Endodermal cell (in vitro differentiated cells): ENCODE data around the gene CDIPT. TPM values are rescaled to one million over a fixed set of nuclear protein-coding genes. Genes with fewer than 3 reads are reported as not detected.

Experiments used
- DNase-seq: peaks from one replicate; pipeline ENCODE4 v3.0.0-alpha.2; 2017
- H3K27ac ChIP-seq: 2 replicates; pipeline ENCODE4 v1.5.1; 2013; ENCODE audit warnings: mild to moderate bottlenecking, low read depth, low read length, moderate library complexity
- H3K27me3 ChIP-seq: 2 replicates; pipeline ENCODE4 v1.6.1; 2013; ENCODE audit warnings: mild to moderate bottlenecking, low read length, moderate library complexity; ENCODE audit not compliant: insufficient read depth, control insufficient read depth, poor library complexity, severe bottlenecking
- H3K36me3 ChIP-seq: 2 replicates; pipeline ENCODE4 v1.7.0; 2013; ENCODE audit warnings: mild to moderate bottlenecking, low read length, moderate library complexity; ENCODE audit not compliant: control insufficient read depth, insufficient read depth
- H3K4me1 ChIP-seq: one replicate; pipeline ENCODE4 v1.7.0; 2013; ENCODE audit warnings: low read length; ENCODE audit not compliant: control insufficient read depth, insufficient read depth
- H3K4me3 ChIP-seq: 2 replicates; pipeline ENCODE4 v1.5.1; 2013; ENCODE audit warnings: mild to moderate bottlenecking, low read length, moderate library complexity
- H3K9ac ChIP-seq: 2 replicates; pipeline ENCODE4 v1.6.1; 2013; ENCODE audit warnings: mild to moderate bottlenecking, low read length, moderate library complexity; ENCODE audit not compliant: poor library complexity, severe bottlenecking; ENCODE audit errors: extremely low read depth
- H3K9me3 ChIP-seq: 2 replicates; pipeline ENCODE4 v1.6.1; 2013; ENCODE audit warnings: mild to moderate bottlenecking, low read length, moderate library complexity; ENCODE audit not compliant: control insufficient read depth
- H3K27ac Mint-ChIP-seq: 2 replicates; pipeline ENCODE4 v1.8.0; 2020; ENCODE audit warnings: mixed read lengths
- H3K27me3 Mint-ChIP-seq: 2 replicates; pipeline ENCODE4 v1.8.0; 2021; ENCODE audit warnings: mild to moderate bottlenecking, mixed read lengths; ENCODE audit not compliant: insufficient read depth
- H3K36me3 Mint-ChIP-seq: 2 replicates; pipeline ENCODE4 v1.8.0; 2020; ENCODE audit warnings: low read depth, mixed read lengths
- H3K4me1 Mint-ChIP-seq: 2 replicates; pipeline ENCODE4 v1.8.0; 2020; ENCODE audit warnings: mixed read lengths
- H3K4me3 Mint-ChIP-seq: 2 replicates; pipeline ENCODE4 v1.8.0; 2020; ENCODE audit warnings: mild to moderate bottlenecking, moderate library complexity, mixed read lengths
- H3K9me3 Mint-ChIP-seq: 2 replicates; pipeline ENCODE4 v1.8.0; 2020; ENCODE audit warnings: mild to moderate bottlenecking, mixed read lengths
- WGBS, 2 experiments: methylation state at CpG; one replicate each; pipeline versions ENCODE4 v1.1.5 to v1.1.7; 2013; ENCODE audit warnings: missing lambda C conversion rate in 2 of 2, mixed read lengths in 1 of 2; ENCODE audit not compliant: insufficient coverage in 1 of 2, insufficient read length in 1 of 2; 5-methylcytosine and 5-hydroxymethylcytosine counted together
- total RNA-seq, 2 donors: library from RNA; stranded (reverse); fragmentation: NEBNext Ultra II Directional in 1 of 2; extraction: Animal tissue kit (Norgen Biotek cat#: 25700) in 1 of 2; gene quantifications; 2 replicates in 1 of 2; 3 replicates in 1 of 2; pipeline ENCODE4 v1.2.1, GENCODE V29; 2021
- TF ChIP-seq, protein P1 (sequence below): fragments of 200-600 bp; sonication (generic); conservative IDR thresholded peaks from 2 replicates; pipeline ENCODE4 v1.5.0; 2021; ENCODE audit warnings: antibody characterized with exemption, mild to moderate bottlenecking

CDIPT gene
- total RNA-seq, 2 donors from 2014 or later = 63.4 to 68.4 TPM

DNA sequence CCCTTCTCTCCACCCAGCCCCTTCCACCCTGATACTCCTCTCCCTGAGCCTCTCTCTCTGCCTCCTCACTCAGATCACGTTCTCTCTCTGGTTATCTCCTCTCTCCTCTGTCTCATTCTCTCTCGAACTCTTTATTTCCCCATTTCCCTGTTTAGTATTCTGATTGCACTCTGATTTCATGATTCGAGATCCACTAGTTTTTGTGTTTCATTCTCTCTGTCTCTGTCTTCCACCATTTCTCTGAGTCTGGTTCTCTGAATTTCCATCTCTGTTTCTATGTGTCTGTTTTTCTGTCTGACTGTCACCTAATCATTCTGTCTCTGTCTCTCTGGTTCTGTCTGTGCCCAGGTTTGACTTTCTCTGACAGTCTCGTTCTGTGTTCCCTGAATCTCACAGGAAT is 34.3 kb upstream of the CDIPT start:
- no peaks in the 10 kb centered on the region for H3K9me3 Mint-ChIP-seq
- H3K27me3 Mint-ChIP-seq = no peaks in the 10 kb centered on the region
- peaks cover 14% of the 10 kb centered on the region for H3K36me3 Mint-ChIP-seq
- H3K27ac ChIP-seq = no peak overlapping the region
- no peak overlapping the region for H3K9ac ChIP-seq
- 87 to 88% methylated on average over 4 of the region's 4 CpGs for WGBS, 2 experiments
- H3K4me3 Mint-ChIP-seq = no peak overlapping the region
- no peaks in the 10 kb centered on the region for H3K9me3 ChIP-seq
- H3K4me1 Mint-ChIP-seq = peaks cover 18% of the 10 kb centered on the region
- no peak for DNase-seq
- H3K27me3 ChIP-seq = no peaks in the 10 kb centered on the region
- peaks cover 17% of the 10 kb centered on the region for H3K36me3 ChIP-seq
- no peak overlapping the region for H3K4me3 ChIP-seq
- TF ChIP-seq, protein P1, sequence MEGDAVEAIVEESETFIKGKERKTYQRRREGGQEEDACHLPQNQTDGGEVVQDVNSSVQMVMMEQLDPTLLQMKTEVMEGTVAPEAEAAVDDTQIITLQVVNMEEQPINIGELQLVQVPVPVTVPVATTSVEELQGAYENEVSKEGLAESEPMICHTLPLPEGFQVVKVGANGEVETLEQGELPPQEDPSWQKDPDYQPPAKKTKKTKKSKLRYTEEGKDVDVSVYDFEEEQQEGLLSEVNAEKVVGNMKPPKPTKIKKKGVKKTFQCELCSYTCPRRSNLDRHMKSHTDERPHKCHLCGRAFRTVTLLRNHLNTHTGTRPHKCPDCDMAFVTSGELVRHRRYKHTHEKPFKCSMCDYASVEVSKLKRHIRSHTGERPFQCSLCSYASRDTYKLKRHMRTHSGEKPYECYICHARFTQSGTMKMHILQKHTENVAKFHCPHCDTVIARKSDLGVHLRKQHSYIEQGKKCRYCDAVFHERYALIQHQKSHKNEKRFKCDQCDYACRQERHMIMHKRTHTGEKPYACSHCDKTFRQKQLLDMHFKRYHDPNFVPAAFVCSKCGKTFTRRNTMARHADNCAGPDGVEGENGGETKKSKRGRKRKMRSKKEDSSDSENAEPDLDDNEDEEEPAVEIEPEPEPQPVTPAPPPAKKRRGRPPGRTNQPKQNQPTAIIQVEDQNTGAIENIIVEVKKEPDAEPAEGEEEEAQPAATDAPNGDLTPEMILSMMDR = no peak
- no peak overlapping the region for H3K27ac Mint-ChIP-seq
- H3K4me1 ChIP-seq = no peaks in the 10 kb centered on the region

DNA sequence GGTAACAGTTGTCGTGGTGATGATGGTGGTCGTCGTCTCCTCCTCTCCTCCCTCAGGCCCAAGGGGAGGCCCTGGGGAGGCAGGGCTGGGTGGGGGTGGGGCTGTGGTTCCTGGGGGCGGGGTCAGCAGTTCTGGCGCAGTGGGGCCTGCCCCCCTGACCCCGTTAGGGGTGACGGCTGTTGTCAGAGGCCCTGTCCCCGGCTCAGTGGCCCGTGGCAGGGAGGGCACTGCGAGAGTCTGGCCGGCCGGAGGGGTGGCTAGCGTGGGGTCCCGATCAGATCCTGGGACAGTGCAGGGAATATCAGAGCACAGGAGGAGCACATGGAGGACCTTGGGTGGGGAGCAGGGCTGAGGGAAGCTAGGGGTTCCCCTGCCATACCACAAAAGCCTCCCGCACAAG is 33.8 kb upstream of the CDIPT start:
- Mint-ChIP-seq H3K36me3 (peaks cover 16% of the 10 kb centered on the region), H3K27ac (no peak overlapping the region), H3K9me3 (no peaks in the 10 kb centered on the region), H3K27me3 (no peaks in the 10 kb centered on the region), H3K4me3 (no peak overlapping the region), H3K4me1 (peaks cover 18% of the 10 kb centered on the region)
- TF ChIP-seq, protein P1 = no peak
- peaks cover 17% of the 10 kb centered on the region for H3K36me3 ChIP-seq
- H3K4me1 ChIP-seq = no peaks in the 10 kb centered on the region
- H3K27me3 ChIP-seq = no peaks in the 10 kb centered on the region
- DNase-seq = no peak
- H3K4me3 ChIP-seq = no peak overlapping the region
- H3K9ac ChIP-seq = no peak overlapping the region
- WGBS, 2 experiments = 79% methylated on average over 12 of the region's 15 CpGs; no CpG with 5 or more reads in 1 of the 2 experiments
- no peak overlapping the region for H3K27ac ChIP-seq
- no peaks in the 10 kb centered on the region for H3K9me3 ChIP-seq

DNA sequence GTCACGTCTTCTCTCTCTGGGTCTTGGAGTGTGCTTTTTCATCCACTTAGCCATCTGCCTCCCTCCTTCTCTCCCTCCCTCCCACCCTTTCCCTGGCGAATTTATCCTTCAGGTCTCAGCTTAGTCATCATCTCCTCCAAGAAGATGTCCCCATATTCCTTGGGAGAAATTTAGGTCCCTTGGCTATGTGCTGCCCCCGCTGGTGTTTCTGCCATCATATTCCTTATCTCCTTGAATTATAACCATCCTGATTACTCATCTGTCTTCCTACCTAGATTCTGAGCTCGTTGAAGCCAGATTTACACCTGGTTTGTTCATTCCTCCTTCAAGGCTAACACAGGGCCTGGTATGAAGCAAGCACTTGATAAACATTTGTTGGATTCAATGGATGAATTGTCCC is 31.3 kb upstream of the CDIPT start:
- H3K27me3 ChIP-seq = no peaks in the 10 kb centered on the region
- Mint-ChIP-seq H3K9me3 (no peaks in the 10 kb centered on the region), H3K27ac (no peak overlapping the region), H3K36me3 (peaks cover 20% of the 10 kb centered on the region), H3K4me1 (peaks cover 13% of the 10 kb centered on the region), H3K4me3 (no peak overlapping the region), H3K27me3 (no peaks in the 10 kb centered on the region)
- no peak overlapping the region for H3K9ac ChIP-seq
- no peak overlapping the region for H3K4me3 ChIP-seq
- no peaks in the 10 kb centered on the region for H3K4me1 ChIP-seq
- no peaks in the 10 kb centered on the region for H3K9me3 ChIP-seq
- peaks cover 21% of the 10 kb centered on the region for H3K36me3 ChIP-seq
- H3K27ac ChIP-seq = no peak overlapping the region
- 89 to 92% methylated on average over 3 to 4 of the region's 4 CpGs for WGBS, 2 experiments
- no peak for DNase-seq
- TF ChIP-seq, protein P1 = no peak
